T-helper 9 cell (primary cell): Measurements from ENCODE around the gene ST3GAL6.

ENCODE experiments used
- DNase-seq: peaks from one replicate; pipeline ENCODE4 v3.0.0-alpha.2; 2020

The ST3GAL6 gene

DNA sequence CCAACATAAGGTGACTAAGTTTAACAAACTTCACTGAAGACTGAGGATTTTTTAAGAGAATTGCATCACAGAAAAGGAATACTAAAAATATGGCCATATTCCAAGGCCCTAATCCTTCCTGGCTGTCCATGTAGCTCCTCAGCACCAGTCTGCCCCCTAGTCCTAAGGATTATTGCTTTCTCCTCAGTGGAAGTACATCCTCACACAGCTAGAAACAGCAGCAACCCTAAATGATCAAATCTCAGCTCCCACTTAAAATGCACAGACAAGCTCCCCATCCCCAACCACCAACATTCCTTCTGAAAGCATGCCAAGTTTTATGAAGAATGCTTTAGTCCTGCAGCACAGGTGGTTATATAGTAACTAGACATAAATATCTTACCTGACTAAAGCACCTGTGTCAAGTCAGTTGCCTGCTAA lies 14.7 kb downstream of the ST3GAL6 start:
- DNase-seq, result no peak

DNA sequence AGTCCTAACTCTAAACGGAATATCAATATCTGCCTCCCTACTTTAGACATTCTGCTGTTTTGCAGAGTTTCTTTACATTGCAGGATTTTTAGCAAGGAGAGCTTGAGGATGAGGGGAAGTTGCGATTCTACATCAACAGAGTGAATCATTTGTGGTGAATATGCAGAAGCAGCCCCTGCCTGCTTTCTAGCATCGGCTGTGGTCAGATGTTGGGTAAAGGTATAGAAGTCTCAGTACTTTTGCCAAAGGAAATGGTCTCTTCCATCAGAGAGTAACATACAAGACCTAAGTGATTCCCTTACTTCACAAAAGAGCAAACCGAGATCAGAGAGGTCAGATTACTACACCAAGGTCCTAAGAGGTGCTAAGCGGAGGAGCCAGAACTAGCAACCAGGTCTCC lies 15.2 kb downstream of the ST3GAL6 start:
- DNase-seq, result no peak

DNA sequence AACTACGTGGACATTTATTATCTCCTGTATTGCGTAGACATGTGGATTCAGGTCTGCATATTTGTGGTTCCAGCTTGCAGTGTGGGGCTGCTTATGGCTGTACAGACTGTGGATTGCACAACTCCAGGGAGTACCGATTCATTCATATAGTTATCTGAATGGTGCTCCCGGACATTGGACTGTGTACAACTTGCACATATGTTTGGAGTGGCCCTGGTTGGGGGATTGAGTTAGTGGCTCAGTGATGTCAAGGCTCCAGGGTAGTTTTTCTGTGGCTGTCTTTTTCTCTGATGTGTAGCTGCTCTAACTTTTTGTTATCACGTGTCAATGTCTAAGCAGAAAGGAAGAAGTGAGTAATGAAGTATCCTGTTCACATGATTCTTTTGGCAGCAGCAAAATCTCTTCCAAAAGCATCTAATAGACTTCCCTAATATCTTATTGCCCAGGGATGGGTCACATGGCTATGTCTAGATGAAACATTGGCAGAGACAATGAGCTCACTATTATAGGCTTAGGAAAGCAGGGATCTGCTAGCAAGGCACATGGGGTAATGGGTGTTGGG lies 15.8 kb downstream of the ST3GAL6 start:
- no peak for DNase-seq

DNA sequence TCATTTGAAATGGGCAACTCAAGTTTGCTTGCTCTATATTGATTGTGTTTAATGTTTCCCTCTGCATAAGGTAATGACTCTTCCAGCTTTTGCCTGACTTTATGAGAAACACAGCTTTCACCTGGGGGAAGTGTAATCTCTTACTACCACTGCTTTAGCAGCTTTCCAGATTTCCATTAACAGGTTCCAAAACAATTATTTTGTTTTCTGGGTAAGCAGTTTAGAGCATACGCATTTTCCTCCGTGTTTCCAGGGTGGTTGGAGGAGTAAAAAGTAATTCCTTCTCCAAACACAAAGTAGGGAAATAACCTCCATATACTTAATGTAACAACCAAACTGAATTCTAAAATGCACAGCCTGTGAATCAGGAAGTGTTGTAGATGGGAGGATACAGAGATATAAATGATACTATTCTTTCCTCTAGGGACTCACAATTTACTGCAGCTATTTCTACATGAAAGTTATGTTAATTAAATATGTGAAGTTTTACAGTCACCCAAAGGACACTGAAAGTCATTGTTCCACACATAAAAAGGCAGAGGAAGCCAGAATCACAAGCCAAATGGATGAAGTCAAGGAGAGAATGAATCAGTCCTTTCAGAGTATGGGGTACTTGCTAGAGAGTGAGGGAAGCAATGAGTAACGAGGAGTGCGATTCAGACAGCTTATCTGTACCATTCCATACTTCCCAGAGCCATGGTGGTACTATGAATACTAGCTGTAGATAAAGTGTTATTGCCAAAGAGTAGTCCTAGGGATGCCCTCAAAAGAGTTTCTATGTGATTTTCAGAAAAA lies 16.6 kb downstream of the ST3GAL6 start:
- no peak for DNase-seq

DNA sequence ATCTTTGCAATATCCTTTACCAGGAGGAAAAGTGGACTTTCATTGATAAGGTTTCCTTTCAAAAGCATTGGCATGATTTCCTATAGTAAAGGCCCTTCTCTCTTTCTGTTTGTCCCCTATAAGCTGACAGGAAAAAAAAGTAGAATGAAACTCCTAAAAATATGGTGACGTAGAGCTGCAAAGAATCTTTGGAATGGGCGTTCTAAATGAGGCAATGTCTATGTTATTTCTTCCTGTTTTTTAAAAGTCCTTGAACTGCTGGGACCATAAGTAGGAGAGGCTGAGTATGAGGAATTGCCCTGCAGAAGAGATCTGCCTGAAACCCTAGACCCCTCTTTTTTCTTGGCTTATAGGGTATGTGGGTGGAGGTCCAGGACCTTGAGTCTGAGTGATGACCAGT lies 17.2 kb downstream of the ST3GAL6 start:
- no peak for DNase-seq

DNA sequence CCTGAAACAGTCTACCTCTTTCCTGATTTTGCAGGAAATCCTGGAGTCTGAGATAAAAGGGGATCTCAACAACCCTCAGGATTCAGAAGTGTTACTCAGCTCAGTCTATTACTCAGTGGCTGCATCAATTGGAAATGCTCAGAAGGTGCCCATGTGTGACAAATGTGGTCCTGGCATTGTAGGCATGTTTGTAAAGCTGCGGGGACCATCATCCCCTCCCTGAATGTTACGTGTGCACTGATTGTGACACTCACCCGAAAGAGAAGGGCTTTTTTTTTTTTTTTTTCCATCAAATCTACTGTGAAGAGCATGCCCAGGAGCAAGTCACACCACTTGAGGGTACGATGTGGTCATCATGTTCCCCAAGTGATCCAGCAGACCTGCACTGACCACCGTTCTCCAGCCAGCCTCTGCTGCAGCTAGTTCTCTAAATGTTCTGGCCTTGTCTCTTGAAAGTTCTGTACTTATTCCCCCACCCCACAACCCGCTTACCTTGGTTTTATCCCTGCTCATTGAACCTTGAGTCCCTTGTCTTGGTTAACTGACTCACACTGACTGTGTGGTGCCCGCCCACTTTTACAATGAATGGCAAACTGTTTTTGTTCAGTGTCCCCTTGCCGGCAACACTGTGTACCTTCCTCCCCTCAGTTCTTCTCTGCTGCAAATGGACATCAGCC lies 19.8 kb downstream of the ST3GAL6 start:
- DNase-seq, result no peak

DNA sequence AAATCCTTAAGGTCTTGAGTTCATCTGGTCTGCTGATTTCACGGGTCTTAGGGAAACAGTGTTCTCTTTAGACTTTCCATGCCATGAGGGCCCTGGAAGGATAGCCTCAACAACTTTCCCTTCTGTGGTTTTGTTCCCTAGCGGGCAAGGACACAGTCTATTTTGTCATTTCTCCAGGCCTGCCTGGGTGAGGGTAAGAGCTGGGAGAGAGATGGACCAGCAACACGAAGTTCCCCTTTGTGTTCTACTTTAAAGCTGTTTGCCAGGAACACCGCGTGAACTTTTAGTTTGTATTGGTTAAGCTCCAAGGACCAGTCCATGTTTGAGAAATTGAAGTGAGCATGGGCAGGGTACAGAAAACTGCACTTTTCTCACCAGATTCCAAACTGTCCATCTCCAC lies 20.9 kb downstream of the ST3GAL6 start:
- DNase-seq, result no peak

DNA sequence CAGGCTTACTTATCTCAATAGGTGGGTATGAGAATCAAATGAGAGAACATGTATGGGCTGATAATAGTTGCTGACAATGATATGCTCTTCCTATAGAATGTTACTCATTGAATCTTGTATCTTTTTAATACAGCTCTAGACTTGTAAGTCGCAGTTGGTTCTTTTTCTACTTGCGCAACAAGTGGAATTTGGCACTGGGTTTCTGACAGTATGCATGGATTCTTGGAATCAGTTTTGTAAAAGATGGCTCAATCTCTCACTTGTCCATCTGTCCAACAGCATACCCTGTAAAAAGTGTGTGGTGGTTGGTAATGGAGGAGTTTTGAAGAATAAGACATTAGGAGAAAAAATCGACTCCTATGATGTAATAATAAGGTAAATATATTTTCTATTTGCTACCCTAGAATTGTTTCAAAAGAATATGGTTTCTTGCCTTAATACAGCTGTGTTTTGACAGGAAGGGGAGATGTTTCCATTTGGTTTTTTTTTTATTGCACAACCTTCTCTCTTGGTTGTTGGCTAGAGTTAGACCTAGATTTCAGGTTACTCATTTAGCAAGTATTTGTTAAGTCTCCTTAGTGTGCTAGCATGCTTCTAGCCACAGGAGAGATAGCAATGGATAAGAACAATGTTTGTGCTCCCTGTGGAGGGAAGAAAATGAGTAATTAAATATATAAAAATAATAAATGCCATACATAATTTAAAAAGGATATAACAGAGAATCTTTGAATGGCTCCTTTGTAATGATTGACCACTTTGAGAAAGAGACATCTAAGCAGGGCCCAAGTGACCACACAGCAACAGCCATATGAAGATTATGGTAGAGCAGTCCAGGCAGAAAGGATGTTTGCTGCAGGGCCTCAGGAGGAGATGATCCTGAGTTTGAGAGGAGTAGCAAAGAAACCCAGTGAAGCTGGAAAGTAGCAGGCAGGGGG lies 21.8 kb downstream of the ST3GAL6 start:
- no peak for DNase-seq

DNA sequence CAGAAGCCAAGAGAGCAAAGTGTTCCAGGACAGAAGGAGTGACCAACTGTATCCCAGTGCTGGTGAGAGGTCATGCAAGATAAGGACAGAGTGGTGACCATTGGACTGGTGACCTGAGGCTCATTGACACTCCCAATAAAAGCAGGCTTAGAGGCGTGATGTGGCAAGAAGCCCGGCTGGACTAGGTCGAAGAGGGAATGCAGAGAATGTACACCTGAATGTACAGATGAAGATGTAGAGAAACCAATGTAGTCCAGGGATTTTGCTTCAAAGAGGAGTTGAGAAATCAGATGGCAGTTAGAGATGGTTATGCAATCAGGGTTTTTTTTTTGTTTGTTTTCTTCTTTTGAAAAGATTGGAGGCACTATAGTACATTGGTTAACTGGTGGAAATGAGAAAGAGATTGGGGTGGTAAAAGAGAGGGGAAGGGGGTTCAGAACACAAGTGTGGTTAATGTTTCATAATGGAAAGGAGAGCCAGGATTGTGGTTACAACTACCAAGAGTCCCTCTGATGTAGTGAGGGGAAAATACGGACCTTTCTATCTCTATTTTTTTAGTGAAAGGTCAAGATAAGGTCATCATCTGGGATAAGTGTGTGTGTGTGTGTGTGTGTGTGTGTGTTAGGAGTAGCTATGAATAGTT lies 23.3 kb downstream of the ST3GAL6 start:
- DNase-seq, result no peak

DNA sequence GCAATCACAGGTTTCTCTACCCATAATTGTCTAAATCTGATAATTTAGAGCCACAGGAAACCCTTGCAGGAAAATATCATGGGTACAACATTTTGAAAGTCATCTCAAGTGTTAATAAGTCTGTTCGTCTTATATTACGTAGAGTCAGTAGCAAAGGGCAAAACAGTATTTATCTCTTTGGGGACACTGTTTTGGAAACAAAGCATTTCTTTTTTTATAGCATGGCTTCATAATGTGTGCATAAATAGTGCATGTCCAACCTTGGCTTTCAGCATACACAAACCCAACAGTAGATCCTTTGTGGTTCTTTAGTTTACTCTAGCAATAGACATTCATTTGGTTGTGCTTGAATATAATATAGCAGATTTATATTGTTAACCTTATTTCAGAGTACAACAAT lies 24.0 kb downstream of the ST3GAL6 start:
- DNase-seq, result no peak

DNA sequence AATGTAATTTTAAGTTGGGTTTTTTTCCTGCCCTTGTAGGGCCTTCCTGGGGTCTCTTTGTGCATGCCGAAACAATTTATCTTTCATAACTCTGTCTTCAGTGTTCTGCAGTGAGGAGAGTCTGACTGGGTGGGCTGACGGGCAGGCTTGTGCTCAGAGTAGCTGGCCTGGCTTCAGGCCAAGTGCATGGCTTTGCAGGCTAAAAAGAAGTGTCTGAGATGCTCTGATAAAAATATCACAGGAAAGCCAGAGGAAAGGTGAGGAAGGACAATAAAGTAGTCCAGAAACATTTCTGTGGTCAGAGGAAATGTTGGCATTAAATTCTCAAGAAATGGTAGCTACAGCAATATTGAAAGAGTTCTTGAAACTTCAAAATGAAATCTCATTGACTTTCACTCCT lies 25.5 kb downstream of the ST3GAL6 start:
- no peak for DNase-seq

DNA sequence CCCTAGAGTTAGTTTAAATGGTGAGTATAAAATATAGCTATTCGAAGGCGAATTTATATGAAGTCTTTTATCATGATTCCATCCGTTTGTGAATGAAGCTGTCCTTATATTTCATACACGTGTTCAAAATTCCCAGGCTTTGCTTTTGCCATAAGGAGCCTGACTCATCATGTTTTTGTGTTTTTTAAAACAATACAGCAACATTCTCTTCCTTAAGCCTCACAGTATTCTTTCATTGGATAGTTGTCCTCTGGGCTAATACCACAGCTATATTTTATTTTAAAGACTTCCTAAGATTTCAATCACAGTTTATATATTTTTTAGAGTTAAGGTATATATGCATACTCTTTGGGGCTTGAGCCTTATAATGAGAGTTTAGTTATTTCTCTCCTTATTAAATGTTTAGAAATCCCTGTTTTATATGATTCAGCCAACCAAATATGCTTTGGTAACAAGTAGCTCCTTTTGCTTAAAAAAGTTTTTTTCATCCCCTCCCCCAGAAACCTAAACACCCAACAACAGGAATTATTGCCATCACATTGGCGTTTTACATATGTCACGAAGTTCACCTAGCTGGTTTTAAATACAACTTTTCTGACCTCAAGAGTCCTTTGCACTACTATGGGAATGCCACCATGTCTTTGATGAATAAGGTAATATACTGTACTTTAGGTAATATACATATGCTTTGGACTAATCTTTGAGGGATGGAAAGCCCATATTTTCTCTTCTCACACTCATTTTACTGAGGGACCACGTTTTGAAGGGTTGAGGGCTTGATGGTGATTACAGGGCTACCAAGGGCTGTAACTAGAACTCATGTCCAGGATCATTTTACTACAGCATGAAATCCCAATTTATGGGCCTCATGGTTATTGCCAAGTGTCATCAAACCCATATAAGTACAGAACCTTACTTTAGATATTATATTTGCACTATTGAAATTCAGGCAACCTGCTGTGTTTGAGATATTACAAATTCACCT lies 28.5 kb downstream of the ST3GAL6 start:
- no peak for DNase-seq

DNA sequence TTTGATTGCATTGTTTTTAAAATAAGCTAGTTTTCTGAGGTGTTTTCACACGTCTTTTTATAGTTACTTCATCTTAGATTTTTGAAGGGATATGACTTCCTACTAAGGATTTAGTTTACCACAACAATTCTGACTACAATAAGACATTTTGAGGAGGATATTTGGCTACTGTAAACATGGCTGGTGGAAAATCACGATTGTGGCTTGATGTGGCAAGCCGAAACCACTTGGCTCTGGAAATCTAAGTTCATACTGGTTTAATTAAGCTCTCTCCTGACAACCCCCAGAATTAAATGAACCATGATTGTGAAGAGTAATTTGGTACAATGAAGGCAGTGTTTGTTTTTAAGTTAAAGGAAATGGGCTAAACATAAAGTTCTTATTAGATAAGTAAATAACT lies 30.8 kb downstream of the ST3GAL6 start:
- no peak for DNase-seq

DNA sequence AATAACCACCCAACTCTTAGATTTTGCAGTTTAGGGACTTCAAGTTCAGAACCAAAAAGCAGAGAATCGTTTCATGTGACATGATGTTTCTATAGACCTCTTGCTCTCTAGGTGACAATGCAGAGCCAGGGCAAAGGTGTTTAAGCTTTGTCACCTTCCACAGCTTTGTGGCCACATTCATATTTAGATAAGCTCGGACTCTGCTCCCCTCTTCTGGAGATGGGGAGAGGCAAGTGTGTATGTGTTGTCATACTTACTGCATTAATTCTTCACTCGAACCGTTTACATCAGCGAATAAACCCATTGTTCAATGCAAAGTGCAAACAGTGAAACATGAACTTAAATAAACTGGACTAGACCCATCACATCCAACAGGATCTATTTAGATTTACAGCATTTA lies 33.2 kb downstream of the ST3GAL6 start:
- DNase-seq, result no peak

DNA sequence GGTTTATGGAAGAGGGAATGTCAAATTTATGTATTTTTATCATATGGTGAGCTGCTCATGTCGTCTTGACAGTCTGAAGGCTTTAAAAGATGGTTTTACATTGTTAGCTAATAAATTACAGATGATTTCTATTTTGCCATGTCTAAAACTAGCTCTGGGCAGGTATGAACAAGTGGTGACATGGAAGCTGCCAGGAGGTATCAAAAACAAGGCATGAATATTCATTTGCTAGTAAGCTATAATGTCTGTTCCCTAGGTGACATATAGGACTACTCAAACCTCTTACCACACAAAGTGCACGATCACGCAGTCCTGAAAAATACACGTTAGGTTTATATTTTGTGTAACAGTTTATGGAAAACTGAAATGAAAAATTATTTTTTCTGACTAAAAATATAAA lies 34.8 kb downstream of the ST3GAL6 start:
- DNase-seq, result no peak

DNA sequence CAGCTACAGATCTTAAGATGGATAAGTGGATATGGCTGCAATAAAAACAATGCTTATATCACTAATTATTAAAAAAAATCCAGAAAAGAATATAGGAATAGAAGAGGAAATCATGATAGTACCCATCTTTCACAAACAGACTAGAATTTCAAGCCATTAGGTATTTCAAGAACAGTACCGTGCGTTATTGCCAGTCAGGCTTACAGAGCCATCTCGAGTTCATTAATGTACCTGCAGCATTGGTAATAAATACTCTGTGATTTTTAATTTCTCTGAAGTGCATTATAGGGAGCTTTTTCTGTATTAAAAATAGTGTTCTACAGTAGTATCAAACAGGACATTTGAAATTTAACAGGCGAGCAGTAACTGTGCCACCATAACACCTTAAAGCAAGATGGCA lies 35.7 kb downstream of the ST3GAL6 start:
- no peak for DNase-seq

DNA sequence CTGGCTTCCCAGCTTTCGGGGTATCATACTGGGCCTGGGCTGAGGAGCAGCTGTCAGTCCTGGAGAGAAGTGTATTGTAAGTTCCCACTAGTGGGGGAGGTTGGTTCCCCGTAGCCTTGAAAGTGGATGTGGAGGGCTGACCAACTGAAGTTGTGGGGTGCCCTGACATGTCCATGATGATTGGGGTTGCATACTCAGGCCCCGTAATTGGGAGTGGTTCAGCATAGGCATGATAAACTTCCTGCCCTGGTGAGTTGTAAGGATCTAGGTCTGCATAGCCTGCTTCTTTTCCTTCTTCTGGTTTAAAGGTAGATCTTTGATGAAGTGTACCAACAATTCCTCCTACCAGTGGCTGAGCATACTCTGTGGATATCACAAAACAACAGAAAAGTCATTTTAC lies 36.3 kb downstream of the ST3GAL6 start:
- no peak for DNase-seq

DNA sequence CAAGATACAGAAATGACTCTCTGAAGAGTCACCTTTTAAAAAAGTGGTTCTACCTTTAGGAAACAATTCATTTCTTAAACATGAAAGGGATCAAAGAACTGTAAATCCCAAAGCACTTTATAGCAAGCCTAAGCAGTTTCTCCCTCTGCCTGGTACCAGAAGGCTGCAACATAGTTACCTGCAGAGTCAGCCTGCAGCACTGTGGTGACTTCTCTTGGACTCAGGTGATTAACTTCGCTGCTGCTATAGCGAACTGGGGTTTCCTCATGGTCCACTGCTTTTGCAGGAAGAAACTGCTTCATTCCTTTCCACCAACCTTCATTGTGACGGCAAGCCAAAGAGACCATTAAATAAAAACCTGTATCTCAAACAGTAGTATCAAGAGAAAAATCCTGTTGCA lies 37.3 kb downstream of the ST3GAL6 start:
- DNase-seq, result no peak

DNA sequence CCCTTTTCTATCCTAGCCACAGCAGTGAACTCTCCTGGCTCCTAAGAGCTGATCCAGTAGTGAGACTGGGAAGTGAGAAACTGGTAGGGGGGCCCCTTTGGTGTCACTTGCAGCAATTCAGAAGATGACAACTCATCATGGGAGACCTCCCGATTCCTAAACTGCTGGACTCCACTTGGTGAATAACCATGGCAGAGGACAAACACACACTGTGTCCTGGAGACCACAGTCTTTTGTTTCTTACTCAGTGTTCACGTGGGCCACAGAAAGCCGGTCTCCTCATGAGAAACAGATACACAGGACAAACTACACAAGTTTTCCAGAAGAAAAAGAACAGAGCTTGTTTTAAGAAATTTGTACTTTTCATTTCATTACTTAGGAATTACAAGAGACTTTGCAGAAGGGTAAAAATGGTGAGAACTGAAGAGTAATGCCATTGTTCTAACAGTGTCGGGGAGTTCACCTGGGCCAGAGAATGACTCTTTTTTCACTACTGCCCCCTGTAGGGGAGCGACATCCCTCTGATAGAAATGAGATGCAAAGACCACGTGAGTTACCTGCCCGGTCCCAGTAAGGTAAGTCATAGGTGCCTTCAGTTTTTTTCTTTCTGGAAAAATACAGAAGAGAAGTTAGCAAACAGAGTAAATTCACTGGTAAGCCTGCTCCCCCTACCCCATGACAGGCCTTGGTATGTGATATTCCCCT lies 38.1 kb downstream of the ST3GAL6 start:
- DNase-seq, result no peak

DNA sequence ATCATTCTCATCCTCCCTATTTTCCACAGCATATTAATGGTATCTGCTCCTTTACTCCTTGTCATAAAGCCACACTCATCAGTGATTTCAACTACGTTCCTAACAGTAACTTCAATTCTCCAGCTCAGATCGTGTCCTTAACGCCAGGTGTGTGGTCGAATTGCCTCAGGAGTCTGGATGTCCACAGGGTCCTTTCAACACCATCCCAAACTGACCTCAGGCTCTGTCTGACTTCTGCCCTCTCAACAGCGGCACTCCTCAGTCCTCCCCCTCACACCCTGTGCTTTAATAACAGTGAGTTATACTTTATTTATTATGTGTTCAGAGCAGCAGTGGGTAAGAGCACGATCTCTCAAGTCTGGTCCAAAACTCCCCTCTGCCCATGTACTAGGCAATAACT lies 42.4 kb downstream of the ST3GAL6 start:
- DNase-seq, result no peak

DNA sequence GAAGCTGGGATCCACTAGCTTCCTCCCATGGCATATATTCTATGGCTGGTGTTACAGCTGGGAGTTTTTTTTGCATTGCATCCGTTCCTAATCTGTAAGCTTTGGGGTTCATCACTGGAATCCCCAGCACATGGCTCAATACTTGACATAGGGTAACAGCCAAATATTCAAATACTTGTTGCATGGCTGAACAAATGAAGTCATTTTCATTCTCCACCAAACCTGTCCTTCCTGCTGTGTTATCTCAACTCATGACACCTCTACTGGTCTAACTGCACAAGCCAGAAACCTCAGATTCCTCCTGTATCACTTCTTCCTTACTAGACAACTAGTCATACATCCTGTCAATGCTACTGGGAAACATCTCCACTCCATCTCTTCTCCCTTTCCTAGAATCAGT lies 43.4 kb downstream of the ST3GAL6 start:
- no peak for DNase-seq
